ENCODE data around the gene DEAF1. TPM values are rescaled to one million over a fixed set of nuclear protein-coding genes. Genes with fewer than 3 reads are reported as not detected.

Gene DEAF1
- total and polyA plus RNA-seq, 9 of the 15 experiments (the other 6 are each of a cell fraction or from before 2014, with no cell fraction given) = 2.0 to 69.1 (median 26.8) TPM

- H3K27ac ChIP-seq (ENCODE audit: extremely low read depth, low read depth, low read length) = no peak overlapping the region
- 96% methylated on average over 36 of the region's 55 CpGs for WGBS (ENCODE audit: insufficient coverage, low coverage, missing lambda C conversion rate)
- intact Hi-C loops (cut with micrococcal nuclease) = no loop called here
- no peaks in the 10 kb centered on the region for H3K9me1 ChIP-seq (ENCODE audit: control insufficient read depth, insufficient read depth, low read length)
- no peaks in the 10 kb centered on the region for H4K20me1 ChIP-seq (replicated peaks; ENCODE audit: control insufficient read depth, insufficient read depth, low read length)
- BruUV-seq (replicated peaks) = no TSS peak
- peaks cover 42% of the 10 kb centered on the region; the same call in 2 of the 3 replicates for H3K36me3 ChIP-seq (ENCODE audit: control insufficient read depth, insufficient read depth, low read length)
- in situ Hi-C loops (cut with MboI) = no loop called here
- H3K9ac ChIP-seq (ENCODE audit: insufficient read depth in 1 of 2, low read depth in 2 of 2, low read length in 2 of 2) = no peak overlapping the region; a peak in 1 of 4 replicates
- H3K9me3 ChIP-seq (replicated peaks; ENCODE audit: control insufficient read depth, insufficient read depth, low read depth, low read length) = peaks cover 2% of the 10 kb centered on the region; the same call in 1 of the 2 replicates
- ATAC-seq = no peak
- CTCF ChIA-PET (ENCODE audit: low intra/inter-chr PET ratio) = no interaction called here
- H3K4me2 ChIP-seq (ENCODE audit: insufficient read depth, low read length) = no peak overlapping the region
- POLR2A ChIA-PET = no interaction called here
- H2AFZ ChIP-seq (ENCODE audit: low read depth, low read length) = no peak overlapping the region
- H3K79me2 ChIP-seq (ENCODE audit: control insufficient read depth, insufficient read depth, low read length) = peaks cover 2% of the 10 kb centered on the region; the same call in 1 of the 3 replicates
- H3K4me1 ChIP-seq (replicated peaks in 1 of 2; ENCODE audit: control insufficient read depth in 2 of 2, insufficient read depth in 2 of 2, low read length in 2 of 2) = peaks cover 0 to 22% of the 10 kb centered on the region in 2 experiments; a peak in 2 of 5 replicates
- no peak for DNase-seq (ENCODE audit: extremely low read depth in 1 of 4, low spot score in 3 of 4)
- no peaks in the 10 kb centered on the region for H3K27me3 ChIP-seq (ENCODE audit: control insufficient read depth in 2 of 2, insufficient read depth in 2 of 2, low read length in 2 of 2)
- H3K4me3 ChIP-seq = no peak overlapping the region
- FAIRE-seq = no peak
- TF ChIP-seq, protein P1, sequence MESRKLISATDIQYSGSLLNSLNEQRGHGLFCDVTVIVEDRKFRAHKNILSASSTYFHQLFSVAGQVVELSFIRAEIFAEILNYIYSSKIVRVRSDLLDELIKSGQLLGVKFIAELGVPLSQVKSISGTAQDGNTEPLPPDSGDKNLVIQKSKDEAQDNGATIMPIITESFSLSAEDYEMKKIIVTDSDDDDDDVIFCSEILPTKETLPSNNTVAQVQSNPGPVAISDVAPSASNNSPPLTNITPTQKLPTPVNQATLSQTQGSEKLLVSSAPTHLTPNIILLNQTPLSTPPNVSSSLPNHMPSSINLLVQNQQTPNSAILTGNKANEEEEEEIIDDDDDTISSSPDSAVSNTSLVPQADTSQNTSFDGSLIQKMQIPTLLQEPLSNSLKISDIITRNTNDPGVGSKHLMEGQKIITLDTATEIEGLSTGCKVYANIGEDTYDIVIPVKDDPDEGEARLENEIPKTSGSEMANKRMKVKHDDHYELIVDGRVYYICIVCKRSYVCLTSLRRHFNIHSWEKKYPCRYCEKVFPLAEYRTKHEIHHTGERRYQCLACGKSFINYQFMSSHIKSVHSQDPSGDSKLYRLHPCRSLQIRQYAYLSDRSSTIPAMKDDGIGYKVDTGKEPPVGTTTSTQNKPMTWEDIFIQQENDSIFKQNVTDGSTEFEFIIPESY (CRISPR knock-in tag; IDR thresholded peaks at IDR 0.05) = peak; percentile 61
- TF ChIP-seq NCOA1 (IDR thresholded peaks at IDR 0.05; ENCODE audit: low read depth) (no peak), PCBP1 (IDR thresholded peaks at IDR 0.05; ENCODE audit: low read depth, low read length, poor library complexity, severe bottlenecking) (peak; percentile 18), HNRNPK (IDR thresholded peaks at IDR 0.05; ENCODE audit: low read depth, low read length, poor library complexity, severe bottlenecking) (no peak)
Measured at GRCh38 chr11:637593-638521, 57.2 kb downstream of the DEAF1 start.
